ENCODE measurements around the gene SMAP1.

Gene SMAP1

GRCh38 chr6:70903665-70904452 is 236.2 kb downstream of the SMAP1 start:
- DNase-seq: no peak

GRCh38 chr6:70905742-70906141 is 238.1 kb downstream of the SMAP1 start:
- no peak for DNase-seq
